GM12892 (cell line): ENCODE results near the gene AGER.
A peak's percentile ranks its signal among the peaks of the same experiment; 100 is the strongest.

Experiments
- DNase-seq: peaks from one replicate; pipeline ENCODE4 v3.0.0; 2011; ENCODE audit not compliant: insufficient read length
- FAIRE-seq: peaks from 2 replicates; lab custom pipeline; 2011; peaks lifted over from hg19 to GRCh38; lab: Jason Lieb, UNC
- POLR2A ChIP-seq: IDR thresholded peaks from 2 replicates; pipeline ENCODE4 v1.6.1; 2011; ENCODE audit warnings: low read depth, low read length, control low read depth
- POLR2AphosphoS5 ChIP-seq: IDR thresholded peaks from 2 replicates; pipeline ENCODE4 v1.6.1; 2011; ENCODE audit warnings: low read depth, low read length, control low read depth
- TAF1 ChIP-seq: IDR thresholded peaks from 2 replicates; pipeline ENCODE4 v1.6.1; 2011; ENCODE audit warnings: low read depth, mild to moderate bottlenecking, control low read depth, low read length, borderline replicate concordance

Gene AGER

GRCh38 chr6:32181915-32182529 is 2.0 kb downstream of the AGER start:
- no peak for DNase-seq
- TF ChIP-seq POLR2AphosphoS5 (no peak), TAF1 (no peak), POLR2A (no peak)
- FAIRE-seq = no peak

- DNase-seq = no peak
- TF ChIP-seq POLR2AphosphoS5 (no peak), TAF1 (no peak), POLR2A (no peak)
- FAIRE-seq = no peak
Measured at GRCh38 chr6:32181148-32181702, 2.8 kb downstream of the AGER start.

DNA sequence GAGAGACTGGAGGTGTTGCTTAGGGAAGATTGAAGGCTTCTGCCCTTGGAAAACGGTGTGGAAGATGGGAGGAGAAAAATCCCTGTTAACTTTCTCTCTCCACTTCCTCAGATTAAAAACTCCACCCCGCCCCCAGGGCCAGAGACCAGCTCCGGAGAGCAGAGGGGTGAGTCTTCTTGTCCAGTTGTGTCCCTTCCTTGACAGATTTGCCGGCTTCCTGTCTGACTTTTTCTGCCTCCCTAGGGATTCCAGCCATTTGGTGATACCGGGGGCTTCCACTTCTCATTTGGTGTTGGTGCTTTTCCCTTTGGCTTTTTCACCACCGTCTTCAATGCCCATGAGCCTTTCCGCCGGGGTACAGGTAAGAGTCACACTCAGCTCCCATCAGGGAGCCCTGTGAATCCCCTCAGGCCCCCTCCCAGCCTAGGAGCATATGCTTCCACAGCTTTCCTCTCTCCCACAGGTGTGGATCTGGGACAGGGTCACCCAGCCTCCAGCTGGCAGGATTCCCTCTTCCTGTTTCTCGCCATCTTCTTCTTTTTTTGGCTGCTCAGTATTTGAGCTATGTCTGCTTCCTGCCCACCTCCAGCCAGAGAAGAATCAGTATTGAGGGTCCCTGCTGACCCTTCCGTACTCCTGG is 4.2 kb downstream of the AGER start:
- FAIRE-seq (no peak), DNase-seq (no peak)
- TF ChIP-seq TAF1 (no peak), POLR2AphosphoS5 (no peak), POLR2A (no peak)

DNA sequence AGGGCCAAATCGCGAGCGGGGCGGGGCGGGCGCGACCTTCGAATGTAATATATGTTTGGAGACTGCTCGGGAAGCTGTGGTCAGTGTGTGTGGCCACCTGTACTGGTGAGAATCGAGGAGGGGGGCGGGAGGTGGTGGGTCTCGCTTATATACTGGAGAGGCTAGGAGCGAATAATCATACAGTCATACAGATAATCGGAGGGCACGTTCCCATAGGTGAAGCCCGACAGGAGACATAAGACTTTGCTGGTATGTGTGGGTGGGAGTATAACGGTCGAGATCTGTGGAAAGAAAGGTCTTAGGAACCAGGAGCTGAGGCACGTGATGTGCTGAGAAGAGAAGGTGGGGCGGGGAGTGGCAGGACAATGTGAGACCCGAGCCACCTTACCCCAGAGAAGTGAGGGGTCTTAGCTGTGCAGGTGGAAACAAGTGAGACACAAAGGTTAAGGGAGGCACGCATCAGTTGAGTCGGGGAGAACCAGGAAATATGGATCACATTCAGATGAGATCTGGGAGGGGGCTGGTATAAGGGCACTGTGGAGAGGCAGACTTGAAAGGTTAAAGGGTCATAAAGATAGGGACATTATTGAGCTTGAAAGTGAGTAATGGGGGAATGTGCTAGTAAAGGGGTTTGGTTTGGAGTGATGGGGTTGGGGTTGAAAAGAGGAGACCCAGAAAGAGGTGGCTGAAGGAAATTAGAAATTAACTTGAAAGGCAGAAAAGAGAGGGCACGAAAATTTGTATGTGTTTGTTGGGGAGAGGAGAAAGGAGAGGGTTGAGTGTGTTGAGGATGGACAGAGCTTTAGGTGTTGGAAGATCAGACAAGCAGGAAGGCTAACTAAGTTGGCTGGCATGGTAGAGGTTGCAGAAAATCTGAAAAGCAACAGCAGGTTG is 5.3 kb downstream of the AGER start:
- no peak for DNase-seq
- no peak for FAIRE-seq
- no peak for TF ChIP-seq POLR2AphosphoS5
- TF ChIP-seq POLR2A = no peak
- no peak for TF ChIP-seq TAF1

GRCh38 chr6:32177788-32178546 is 6.1 kb downstream of the AGER start, which contains the start of gene RNF5:
Gene RNF5 (plus strand): TSS chr6:32178405. CDS start chr6:32178512, 107 bp downstream.
- DNase-seq = peak; percentile 94
- peak; percentile 98 for FAIRE-seq
- no peak for TF ChIP-seq POLR2A
- TF ChIP-seq POLR2AphosphoS5 = no peak; the same call in none of the 2 replicates
- no peak for TF ChIP-seq TAF1

GRCh38 chr6:32177183-32177787 is 6.8 kb downstream of the AGER start:
- FAIRE-seq = no peak
- DNase-seq = no peak
- TF ChIP-seq POLR2A = no peak
- no peak; the same call in 1 of the 2 replicates for TF ChIP-seq POLR2AphosphoS5
- TF ChIP-seq TAF1 = no peak

- DNase-seq (no peak), FAIRE-seq (no peak)
- TF ChIP-seq POLR2A = no peak
- no peak for TF ChIP-seq TAF1
- no peak for TF ChIP-seq POLR2AphosphoS5
Measured at GRCh38 chr6:32176476-32177182, 7.4 kb downstream of the AGER start.

DNA sequence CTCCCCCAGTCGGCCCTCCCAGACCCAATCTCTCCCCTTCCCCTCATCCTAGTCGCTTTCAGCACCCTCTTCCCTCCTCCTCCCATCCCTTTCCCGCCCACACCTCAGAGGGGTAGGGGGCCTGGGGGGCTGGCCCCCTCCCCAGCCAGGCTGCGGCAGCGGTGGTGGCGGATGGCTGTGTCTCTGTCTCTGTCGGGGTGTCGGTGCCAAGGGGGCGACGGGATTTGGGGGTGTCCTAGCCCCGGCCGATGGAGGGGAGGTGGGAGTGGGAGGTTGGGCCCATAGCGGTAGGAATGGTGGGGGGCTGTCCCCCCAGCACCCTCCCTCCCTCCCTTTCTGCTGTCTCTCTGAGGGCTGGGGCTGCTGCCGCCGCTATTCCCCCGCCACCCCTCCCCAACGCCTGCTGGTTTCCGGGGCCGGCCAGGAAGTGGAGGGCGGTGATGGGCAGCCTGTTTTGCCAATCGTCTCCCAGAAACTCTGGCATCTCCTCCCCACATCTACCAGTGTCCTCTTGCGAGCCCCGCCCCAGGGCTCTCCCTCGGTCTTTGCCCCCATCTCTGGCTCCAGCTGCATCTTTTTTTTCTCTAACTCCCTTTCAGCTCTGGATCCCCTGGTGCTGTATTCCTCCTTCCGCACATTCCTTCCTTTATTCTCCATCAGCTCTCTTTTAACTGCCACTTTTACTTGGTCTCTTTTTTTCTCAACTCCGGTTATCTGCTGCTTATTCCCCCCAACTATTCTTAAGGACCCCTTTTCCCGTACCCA is 8.2 kb downstream of the AGER start, which contains the start of gene AGPAT1:
TSS of gene AGPAT1 (minus strand) at position 374 of the 765 bp plus-strand sequence. CDS start 4,588 bp downstream, outside the sequence.
- FAIRE-seq = peak; percentile 50

GRCh38 chr6:32175322-32175710 is 8.7 kb downstream of the AGER start:
- no peak for TF ChIP-seq TAF1
- no peak for TF ChIP-seq POLR2AphosphoS5
- TF ChIP-seq POLR2A = no peak

More for the DNA sequence above, 8.2 kb downstream of the AGER start, which contains the start of gene AGPAT1:
- TF ChIP-seq TAF1 (no peak; the same call in 1 of the 2 replicates), POLR2A (peak; percentile 72), POLR2AphosphoS5 (peak; percentile 69)
- peak; percentile 97 for DNase-seq

More at GRCh38 chr6:32175322-32175710, 8.7 kb downstream of the AGER start:
- DNase-seq (no peak), FAIRE-seq (no peak)
